K562 (cell line): ENCODE data around the gene MTMR12. TPM values are rescaled to one million over a fixed set of nuclear protein-coding genes. Genes with fewer than 3 reads are reported as not detected.
A peak's percentile ranks its signal among the peaks of the same experiment; 100 is the strongest.
"Not testable (repeated sequence)": the region's sequence is repeated elsewhere in the genome, so short reads cannot be mapped to it uniquely, and the experiment has no call there.

Experiments
- ATAC-seq: fragments of 200-7000 bp; cut with Tn5 transposase; 3 replicates; pipeline ENCODE4 v1.9.1; 2020; ENCODE audit warnings: moderate library complexity
- BruUV-seq: library from RNA; stranded (reverse); fragments of 400-500 nt; replicated peaks from 2 replicates; lab custom pipeline; 2021; lab: Mats Ljungman, UMichigan
- CTCF ChIA-PET: fragments of 300-600 bp; formaldehyde crosslinking; extraction: SDS; loops from one replicate; lab custom pipeline; 2021; ENCODE audit warnings: low intra/inter-chr PET ratio; lab: Yijun Ruan, JAX
- POLR2A ChIA-PET: fragments of 300-600, 350-650 bp; sonication (Branson Sonifier 250); formaldehyde crosslinking; extraction: SDS; loops from one replicate; lab custom pipeline; 2021; ENCODE audit warnings: antibody characterized with exemption, inconsistent platforms; lab: Yijun Ruan, JAX
- DNase-seq, 4 experiments: peaks; one replicate each; pipeline versions ENCODE4 v3.0.0 to v3.0.0-alpha.2; 2011 to 2018; ENCODE audit warnings: low spot score in 3 of 4, mixed read lengths in 3 of 4; ENCODE audit errors: extremely low read depth in 1 of 4
- FAIRE-seq: peaks from 2 replicates; lab custom pipeline; 2011; peaks lifted over from hg19 to GRCh38; lab: Jason Lieb, UNC
- H2AFZ ChIP-seq: 2 replicates; pipeline ENCODE4 v1.6.0; 2011; ENCODE audit warnings: low read depth, low read length, control low read depth, inconsistent platforms
- H3K27ac ChIP-seq: fragments of 200-600 bp; 3 replicates; pipeline ENCODE4 v1.8.0; 2011; ENCODE audit warnings: low read depth, mild to moderate bottlenecking, control low read depth, inconsistent platforms, low read length, moderate library complexity, mixed read lengths; ENCODE audit errors: extremely low read depth
- H3K27me3 ChIP-seq, 2 experiments: fragments of 300-600 bp in 1 of 2; 2 replicates in 1 of 2; 3 replicates in 1 of 2; pipeline versions ENCODE4 v1.6.0 to v1.8.0; 2011; ENCODE audit warnings: inconsistent platforms in 2 of 2, low read length in 2 of 2, mild to moderate bottlenecking in 1 of 2, mixed read lengths in 1 of 2, moderate library complexity in 1 of 2; ENCODE audit not compliant: control insufficient read depth in 2 of 2, insufficient read depth in 2 of 2
- H3K36me3 ChIP-seq: fragments of 300-600 bp; 3 replicates; pipeline ENCODE4 v1.8.0; 2011; ENCODE audit warnings: mild to moderate bottlenecking, low read length, inconsistent platforms; ENCODE audit not compliant: control insufficient read depth, insufficient read depth
- H3K4me1 ChIP-seq, 2 experiments: fragments of 200-600 bp in 1 of 2; replicated peaks in 1 of 2; 2 replicates in 1 of 2; 3 replicates in 1 of 2; pipeline versions ENCODE4 v1.5.1 to v1.8.0; 2011; ENCODE audit warnings: inconsistent platforms in 2 of 2, low read length in 2 of 2, mild to moderate bottlenecking in 1 of 2, mixed read lengths in 1 of 2, moderate library complexity in 1 of 2; ENCODE audit not compliant: control insufficient read depth in 2 of 2, insufficient read depth in 2 of 2
- H3K4me2 ChIP-seq: 2 replicates; pipeline ENCODE4 v1.6.1; 2011; ENCODE audit warnings: low read length, control low read depth, inconsistent platforms, mixed read lengths; ENCODE audit not compliant: insufficient read depth
- H3K4me3 ChIP-seq: fragments of 200-600 bp; sonication (generic), shearing (Covaris generic); 2 replicates; pipeline ENCODE4 v1.5.1; 2016; ENCODE audit warnings: control low read depth, inconsistent platforms
- H3K79me2 ChIP-seq: fragments of 200-600 bp; 3 replicates; pipeline ENCODE4 v1.8.0; 2011; ENCODE audit warnings: low read length, inconsistent platforms; ENCODE audit not compliant: control insufficient read depth, insufficient read depth
- H3K9ac ChIP-seq, 2 experiments: 2 replicates each; pipeline versions ENCODE4 v1.6.0 to v1.6.1; 2011; ENCODE audit warnings: low read depth in 2 of 2, low read length in 2 of 2, control low read depth in 1 of 2, inconsistent platforms in 1 of 2, mild to moderate bottlenecking in 1 of 2, mixed read lengths in 1 of 2; ENCODE audit not compliant: insufficient read depth in 1 of 2
- H3K9me1 ChIP-seq: one replicate; pipeline ENCODE4 v1.6.0; 2011; ENCODE audit warnings: inconsistent platforms, mild to moderate bottlenecking, low read length, moderate library complexity; ENCODE audit not compliant: control insufficient read depth, insufficient read depth
- H3K9me3 ChIP-seq: replicated peaks from 2 replicates; pipeline ENCODE4 v1.5.1; 2011; ENCODE audit warnings: low read depth, low read length, inconsistent platforms; ENCODE audit not compliant: control insufficient read depth, insufficient read depth
- H4K20me1 ChIP-seq: replicated peaks from 2 replicates; pipeline ENCODE4 v1.6.1; 2011; ENCODE audit warnings: low read length, inconsistent platforms, mixed read lengths; ENCODE audit not compliant: control insufficient read depth, insufficient read depth
- L3MBTL2 ChIP-seq: fragments of 450-650 bp; IDR thresholded peaks from 2 replicates; pipeline ENCODE4 v1.6.1; 2016; ENCODE audit warnings: mild to moderate bottlenecking, moderate library complexity
- WGBS: fragments of 100-300 bp; shearing (Covaris generic); methylation state at CpG from one replicate; pipeline ENCODE4 v1.1.6; 2016; ENCODE audit warnings: low coverage, mixed read lengths; ENCODE audit not compliant: insufficient coverage; ENCODE audit errors: missing lambda C conversion rate; 5-methylcytosine and 5-hydroxymethylcytosine counted together
- in situ Hi-C: fragments of 300-500 bp; cut with MboI; formaldehyde crosslinking; loops from 4 replicates; pipeline ENCODE4 v1.15.0; 2018; ENCODE audit warnings: inconsistent platforms, mixed read lengths
- intact Hi-C: fragments of 100-400 bp; cut with micrococcal nuclease; formaldehyde crosslinking; loops from 2 replicates; pipeline ENCODE4 v1.14.2; 2022
- polyA plus RNA-seq, 8 experiments: library from polyadenylated mRNA; depleted of rRNA in 4 of 8; stranded (reverse) in 5 of 8; unstranded in 3 of 8; fragments of >200 nt; fragmentation: Nextera tagmentation in 2 of 8; fragmentation: Illumina TruSeq in 1 of 8; extraction: Ambion mirVana in 2 of 8; extraction: Trizol in 1 of 8; gene quantifications; 2 replicates each; pipeline versions ENCODE4 v1.2.1 to v1.2.3, GENCODE V29; 2011 to 2014; ENCODE audit warnings: inconsistent platforms in 1 of 8, missing spikeins in 1 of 8
- total RNA-seq, 7 experiments: library from RNA; depleted of rRNA in 6 of 7; stranded (reverse); fragments of >200 nt in 6 of 7; fragmentation: Illumina TruSeq in 2 of 7; extraction: Trizol in 2 of 7; gene quantifications; 2 replicates each; pipeline versions ENCODE4 v1.2.1 to v1.2.3, GENCODE V29; 2011 to 2021; ENCODE audit warnings: low replicate concordance in 1 of 7
- TF ChIP-seq, protein P1 (sequence below): fragments of 450-650 bp; IDR thresholded peaks from 2 replicates; pipeline ENCODE4 v1.6.1; 2016; ENCODE audit warnings: mild to moderate bottlenecking, moderate library complexity

The MTMR12 gene
- total and polyA plus RNA-seq, 9 of the 15 experiments (the other 6 are each of a cell fraction or from before 2014, with no cell fraction given), result 4.0 to 28.7 (median 17.1) TPM

- Histone ChIP-seq H3K9ac (0 out of 4 replicates have a peak overlapping the region, but pooled peaks of 1 of the 2 experiments have one; percentile 12), H3K79me2 (peaks cover 41% of the 10 kb centered on the region), H3K4me1 (peaks cover 19 to 25% of the 10 kb centered on the region in 2 experiments), H3K36me3 (peaks cover 34% of the 10 kb centered on the region; the same call in 2 of the 3 replicates)
- DNase-seq, in situ Hi-C loops, BruUV-seq, H2AFZ ChIP-seq, FAIRE-seq, H3K4me3 ChIP-seq, intact Hi-C loops, H3K4me2 ChIP-seq, CTCF ChIA-PET, H3K9me1 ChIP-seq, H3K27me3 ChIP-seq, H3K27ac ChIP-seq, H4K20me1 ChIP-seq, H3K9me3 ChIP-seq: not testable (repeated sequence)
- POLR2A ChIA-PET, result interaction anchor here (1.8 kb wide), 1 partner anchor 10 kb away, joined by 10 read pairs; no protein-coding TSS in a partner anchor
- peak; percentile 20; the same call in 2 of the 3 replicates for ATAC-seq
- WGBS, result 70% methylated on average over 9 of the region's 9 CpGs
- TF ChIP-seq L3MBTL2, result 0 out of 2 replicates have a peak, but pooled peaks have one; percentile 46
- TF ChIP-seq, protein P1, sequence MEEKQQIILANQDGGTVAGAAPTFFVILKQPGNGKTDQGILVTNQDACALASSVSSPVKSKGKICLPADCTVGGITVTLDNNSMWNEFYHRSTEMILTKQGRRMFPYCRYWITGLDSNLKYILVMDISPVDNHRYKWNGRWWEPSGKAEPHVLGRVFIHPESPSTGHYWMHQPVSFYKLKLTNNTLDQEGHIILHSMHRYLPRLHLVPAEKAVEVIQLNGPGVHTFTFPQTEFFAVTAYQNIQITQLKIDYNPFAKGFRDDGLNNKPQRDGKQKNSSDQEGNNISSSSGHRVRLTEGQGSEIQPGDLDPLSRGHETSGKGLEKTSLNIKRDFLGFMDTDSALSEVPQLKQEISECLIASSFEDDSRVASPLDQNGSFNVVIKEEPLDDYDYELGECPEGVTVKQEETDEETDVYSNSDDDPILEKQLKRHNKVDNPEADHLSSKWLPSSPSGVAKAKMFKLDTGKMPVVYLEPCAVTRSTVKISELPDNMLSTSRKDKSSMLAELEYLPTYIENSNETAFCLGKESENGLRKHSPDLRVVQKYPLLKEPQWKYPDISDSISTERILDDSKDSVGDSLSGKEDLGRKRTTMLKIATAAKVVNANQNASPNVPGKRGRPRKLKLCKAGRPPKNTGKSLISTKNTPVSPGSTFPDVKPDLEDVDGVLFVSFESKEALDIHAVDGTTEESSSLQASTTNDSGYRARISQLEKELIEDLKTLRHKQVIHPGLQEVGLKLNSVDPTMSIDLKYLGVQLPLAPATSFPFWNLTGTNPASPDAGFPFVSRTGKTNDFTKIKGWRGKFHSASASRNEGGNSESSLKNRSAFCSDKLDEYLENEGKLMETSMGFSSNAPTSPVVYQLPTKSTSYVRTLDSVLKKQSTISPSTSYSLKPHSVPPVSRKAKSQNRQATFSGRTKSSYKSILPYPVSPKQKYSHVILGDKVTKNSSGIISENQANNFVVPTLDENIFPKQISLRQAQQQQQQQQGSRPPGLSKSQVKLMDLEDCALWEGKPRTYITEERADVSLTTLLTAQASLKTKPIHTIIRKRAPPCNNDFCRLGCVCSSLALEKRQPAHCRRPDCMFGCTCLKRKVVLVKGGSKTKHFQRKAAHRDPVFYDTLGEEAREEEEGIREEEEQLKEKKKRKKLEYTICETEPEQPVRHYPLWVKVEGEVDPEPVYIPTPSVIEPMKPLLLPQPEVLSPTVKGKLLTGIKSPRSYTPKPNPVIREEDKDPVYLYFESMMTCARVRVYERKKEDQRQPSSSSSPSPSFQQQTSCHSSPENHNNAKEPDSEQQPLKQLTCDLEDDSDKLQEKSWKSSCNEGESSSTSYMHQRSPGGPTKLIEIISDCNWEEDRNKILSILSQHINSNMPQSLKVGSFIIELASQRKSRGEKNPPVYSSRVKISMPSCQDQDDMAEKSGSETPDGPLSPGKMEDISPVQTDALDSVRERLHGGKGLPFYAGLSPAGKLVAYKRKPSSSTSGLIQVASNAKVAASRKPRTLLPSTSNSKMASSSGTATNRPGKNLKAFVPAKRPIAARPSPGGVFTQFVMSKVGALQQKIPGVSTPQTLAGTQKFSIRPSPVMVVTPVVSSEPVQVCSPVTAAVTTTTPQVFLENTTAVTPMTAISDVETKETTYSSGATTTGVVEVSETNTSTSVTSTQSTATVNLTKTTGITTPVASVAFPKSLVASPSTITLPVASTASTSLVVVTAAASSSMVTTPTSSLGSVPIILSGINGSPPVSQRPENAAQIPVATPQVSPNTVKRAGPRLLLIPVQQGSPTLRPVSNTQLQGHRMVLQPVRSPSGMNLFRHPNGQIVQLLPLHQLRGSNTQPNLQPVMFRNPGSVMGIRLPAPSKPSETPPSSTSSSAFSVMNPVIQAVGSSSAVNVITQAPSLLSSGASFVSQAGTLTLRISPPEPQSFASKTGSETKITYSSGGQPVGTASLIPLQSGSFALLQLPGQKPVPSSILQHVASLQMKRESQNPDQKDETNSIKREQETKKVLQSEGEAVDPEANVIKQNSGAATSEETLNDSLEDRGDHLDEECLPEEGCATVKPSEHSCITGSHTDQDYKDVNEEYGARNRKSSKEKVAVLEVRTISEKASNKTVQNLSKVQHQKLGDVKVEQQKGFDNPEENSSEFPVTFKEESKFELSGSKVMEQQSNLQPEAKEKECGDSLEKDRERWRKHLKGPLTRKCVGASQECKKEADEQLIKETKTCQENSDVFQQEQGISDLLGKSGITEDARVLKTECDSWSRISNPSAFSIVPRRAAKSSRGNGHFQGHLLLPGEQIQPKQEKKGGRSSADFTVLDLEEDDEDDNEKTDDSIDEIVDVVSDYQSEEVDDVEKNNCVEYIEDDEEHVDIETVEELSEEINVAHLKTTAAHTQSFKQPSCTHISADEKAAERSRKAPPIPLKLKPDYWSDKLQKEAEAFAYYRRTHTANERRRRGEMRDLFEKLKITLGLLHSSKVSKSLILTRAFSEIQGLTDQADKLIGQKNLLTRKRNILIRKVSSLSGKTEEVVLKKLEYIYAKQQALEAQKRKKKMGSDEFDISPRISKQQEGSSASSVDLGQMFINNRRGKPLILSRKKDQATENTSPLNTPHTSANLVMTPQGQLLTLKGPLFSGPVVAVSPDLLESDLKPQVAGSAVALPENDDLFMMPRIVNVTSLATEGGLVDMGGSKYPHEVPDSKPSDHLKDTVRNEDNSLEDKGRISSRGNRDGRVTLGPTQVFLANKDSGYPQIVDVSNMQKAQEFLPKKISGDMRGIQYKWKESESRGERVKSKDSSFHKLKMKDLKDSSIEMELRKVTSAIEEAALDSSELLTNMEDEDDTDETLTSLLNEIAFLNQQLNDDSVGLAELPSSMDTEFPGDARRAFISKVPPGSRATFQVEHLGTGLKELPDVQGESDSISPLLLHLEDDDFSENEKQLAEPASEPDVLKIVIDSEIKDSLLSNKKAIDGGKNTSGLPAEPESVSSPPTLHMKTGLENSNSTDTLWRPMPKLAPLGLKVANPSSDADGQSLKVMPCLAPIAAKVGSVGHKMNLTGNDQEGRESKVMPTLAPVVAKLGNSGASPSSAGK, result peak; percentile 33; the same call in 1 of the 2 replicates
Measured at GRCh38 chr5:32295966-32296772, 16.6 kb downstream of the MTMR12 start.
